NCI-H446 treated with DMSO at 0.1 percent for 48 hours (cell line): ENCODE data around the gene SMARCD3.

Source experiments
- DNase-seq: peaks from one replicate; lab custom pipeline; 2025; lab: John Stamatoyannopoulos, UW

The SMARCD3 gene

DNA sequence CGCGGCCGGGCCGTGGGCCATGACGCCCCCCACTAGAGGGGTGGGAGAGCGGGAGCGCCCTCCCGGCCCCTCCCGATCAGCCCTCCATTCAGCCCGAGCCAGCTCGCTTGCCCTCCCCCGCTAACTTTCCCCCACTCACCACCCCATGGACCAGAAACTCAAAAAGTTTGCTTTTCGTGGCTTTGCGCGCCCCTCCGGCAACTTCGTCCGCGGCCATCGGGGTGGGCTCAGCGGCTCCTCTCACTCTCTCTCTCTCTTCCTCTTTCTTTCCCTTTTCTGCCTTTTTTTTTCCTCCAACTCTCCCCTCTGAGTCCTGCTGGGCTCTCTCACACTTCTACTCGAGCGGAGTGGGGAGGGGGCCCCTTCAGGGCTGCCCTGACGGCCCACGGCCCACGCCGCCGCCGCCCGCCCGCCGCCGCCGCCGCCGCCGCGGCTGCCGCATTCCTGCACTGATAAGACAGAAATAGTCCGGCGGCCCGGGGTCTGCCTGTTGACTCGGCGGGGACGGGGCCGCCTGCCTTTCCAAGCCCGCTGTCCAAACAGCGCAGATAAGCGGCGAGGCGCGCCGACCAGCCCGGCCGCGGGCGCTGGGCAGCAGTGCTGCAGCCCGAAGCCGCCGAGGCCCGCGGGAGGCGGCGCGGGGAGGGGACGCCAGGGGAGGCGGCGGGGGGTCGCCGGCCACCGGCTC lies at the start of gene SMARCD3:
Gene SMARCD3 (minus strand): TSS at position 349 of the 688 bp plus-strand sequence. CDS start 132 bp downstream, at position 217.
- DNase-seq: no peak

GRCh38 chr7:151296202-151296992 lies 47.9 kb upstream of the SMARCD3 start:
- no peak for DNase-seq

GRCh38 chr7:151292850-151293249 lies 44.4 kb upstream of the SMARCD3 start:
- no peak for DNase-seq

GRCh38 chr7:151291206-151291605 lies 42.7 kb upstream of the SMARCD3 start:
- DNase-seq: no peak

GRCh38 chr7:151290355-151290760 lies 41.9 kb upstream of the SMARCD3 start:
- DNase-seq: no peak

GRCh38 chr7:151289891-151290290 lies 41.4 kb upstream of the SMARCD3 start:
- no peak for DNase-seq

GRCh38 chr7:151286148-151286547 lies 37.7 kb upstream of the SMARCD3 start:
- DNase-seq: no peak

DNA sequence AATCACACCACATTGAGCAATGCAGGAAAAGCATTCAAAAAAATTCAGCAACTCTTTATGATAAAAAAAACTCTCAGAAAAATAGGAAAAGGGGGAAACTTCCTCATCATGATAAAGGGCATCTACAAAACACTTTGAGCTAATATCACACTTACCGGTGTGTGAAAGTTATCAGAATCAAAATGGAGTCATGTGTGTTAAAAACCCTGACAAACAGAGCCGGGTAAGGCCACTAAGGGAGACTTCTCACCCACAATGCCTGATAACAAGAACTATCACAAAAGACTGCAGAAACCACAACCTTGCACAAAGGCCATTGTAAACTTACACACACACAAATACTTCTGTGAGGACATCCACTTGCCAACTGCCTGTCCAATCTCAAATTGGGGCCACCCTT lies 34.8 kb upstream of the SMARCD3 start:
- DNase-seq: no peak

DNA sequence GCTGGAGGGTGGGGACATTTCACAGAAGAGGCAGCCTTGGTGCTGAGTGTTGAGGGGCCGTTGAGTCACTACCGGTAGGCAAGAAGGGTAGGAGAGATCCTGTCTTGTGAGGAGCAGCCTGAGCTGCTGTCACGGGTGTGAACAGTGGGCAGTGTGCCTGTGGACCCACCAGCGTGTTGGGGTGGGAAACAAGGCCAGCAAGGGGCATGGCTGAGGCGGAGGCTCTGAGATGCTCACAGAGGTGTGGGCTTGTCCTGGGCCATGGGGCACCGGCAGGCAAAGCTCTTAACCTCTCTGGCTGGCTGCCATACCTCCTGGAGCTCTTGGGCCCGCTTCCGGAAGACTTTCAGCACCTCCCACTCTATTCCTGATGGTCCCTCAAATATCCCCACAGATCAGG lies 33.6 kb upstream of the SMARCD3 start:
- no peak for DNase-seq

- DNase-seq: no peak
Observed at GRCh38 chr7:151281686-151282085, 33.2 kb upstream of the SMARCD3 start.

DNA sequence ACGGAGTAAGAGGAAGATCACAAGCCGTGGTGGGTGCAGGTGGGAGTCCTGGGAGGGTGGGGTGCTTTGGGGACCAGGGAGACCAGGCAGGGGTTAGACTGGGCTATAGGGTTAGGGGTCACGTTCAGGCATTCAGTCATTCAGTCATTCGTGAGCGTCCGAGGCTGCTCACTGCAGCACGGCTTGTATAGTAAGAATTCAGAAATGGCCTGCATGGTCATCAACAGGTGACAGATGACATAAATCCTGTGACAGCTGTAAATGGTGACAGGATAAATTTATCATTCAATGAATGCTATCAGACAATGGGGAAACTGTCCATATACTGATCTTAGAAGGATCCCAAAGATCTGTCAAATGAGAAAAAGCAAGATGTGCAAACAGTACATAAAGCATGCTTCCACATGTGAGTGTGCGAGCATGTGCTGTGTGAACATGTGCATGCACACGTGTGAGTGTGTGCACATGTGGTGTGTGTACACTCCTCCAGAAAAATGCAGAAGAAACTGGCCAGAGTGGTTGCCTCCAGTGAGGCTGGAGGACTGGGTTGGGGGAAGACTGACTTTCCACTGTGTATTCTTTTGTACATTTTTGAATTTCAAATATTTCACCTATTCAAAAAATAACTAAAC lies 32.0 kb upstream of the SMARCD3 start:
- no peak for DNase-seq

- no peak for DNase-seq
Observed at GRCh38 chr7:151279868-151280267, 31.4 kb upstream of the SMARCD3 start.

- DNase-seq: no peak
Observed at GRCh38 chr7:151278949-151279348, 30.5 kb upstream of the SMARCD3 start.

DNA sequence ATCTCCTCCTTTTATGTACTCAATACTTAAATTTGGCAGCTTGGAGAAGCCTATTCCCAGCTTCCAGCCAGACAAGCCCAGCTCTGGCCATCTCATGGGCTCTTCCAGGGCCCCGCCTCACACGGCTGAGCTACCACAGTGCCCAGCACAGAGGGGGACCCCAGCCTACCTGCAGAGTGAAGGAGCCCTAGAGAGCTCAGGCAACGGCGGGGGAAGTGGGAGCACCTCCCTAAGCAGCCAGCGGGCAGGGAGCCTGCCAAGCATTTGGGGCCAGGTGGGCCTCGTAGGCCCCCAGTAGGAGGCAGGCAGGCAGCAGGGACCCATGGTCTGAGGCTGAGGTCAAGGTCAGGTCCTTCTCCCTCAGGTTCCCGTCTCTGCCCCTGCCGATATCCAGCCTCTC lies 29.1 kb upstream of the SMARCD3 start:
- DNase-seq: no peak

- DNase-seq: peak; percentile 6
Observed at GRCh38 chr7:151276666-151277590, 28.4 kb upstream of the SMARCD3 start.

- no peak for DNase-seq
Observed at GRCh38 chr7:151275813-151276577, 27.5 kb upstream of the SMARCD3 start.

DNA sequence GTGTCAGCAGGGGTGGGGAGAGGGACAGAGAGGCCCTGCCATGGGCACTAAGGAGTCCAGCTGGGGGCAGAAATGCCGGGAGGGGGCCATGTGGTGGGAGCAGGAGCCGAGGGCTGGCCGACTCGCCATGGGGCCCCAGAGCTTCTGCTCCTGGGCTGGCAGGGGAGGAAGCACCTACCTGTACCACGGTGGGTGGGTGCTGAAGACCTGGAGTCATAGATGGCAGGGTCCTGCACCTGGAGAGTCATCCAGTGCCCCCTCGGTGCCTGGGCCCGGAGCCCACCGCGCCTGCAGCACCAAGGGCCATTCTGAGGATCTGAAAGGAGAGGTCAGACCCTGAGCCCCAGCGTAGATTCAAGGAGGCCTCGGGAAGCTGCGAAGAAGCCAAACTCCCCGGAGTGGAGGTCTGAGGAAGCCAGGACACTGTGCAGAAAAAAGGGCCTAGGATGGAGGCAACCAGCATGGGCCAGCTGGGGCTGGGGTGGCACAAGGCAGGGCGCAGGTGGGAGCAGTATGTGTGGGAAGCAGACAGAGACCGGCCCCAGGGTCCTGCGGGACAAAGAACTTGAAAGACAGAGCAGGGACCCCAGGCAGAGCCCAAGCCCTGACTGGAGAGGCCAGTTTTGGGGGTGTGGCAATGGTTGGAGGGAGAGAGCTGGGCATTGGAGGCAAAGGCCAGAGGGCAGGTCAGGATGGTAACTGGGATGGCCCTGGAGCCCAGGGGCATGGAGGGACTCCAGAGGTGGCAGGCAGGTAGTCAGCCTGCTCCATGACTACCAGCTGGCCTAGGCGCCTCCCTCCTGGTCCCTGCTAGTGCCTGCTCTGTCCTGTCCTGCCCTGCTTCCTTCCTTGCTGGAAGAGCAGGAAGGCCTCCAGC lies 26.7 kb upstream of the SMARCD3 start:
- no peak for DNase-seq

- no peak for DNase-seq
Observed at GRCh38 chr7:151274396-151274795, 25.9 kb upstream of the SMARCD3 start.

- no peak for DNase-seq
Observed at GRCh38 chr7:151273651-151274390, 25.3 kb upstream of the SMARCD3 start.
